ENCODE measurements around the gene ITPKA.

GRCh38 chr15:41462084-41462795 lies 31.4 kb upstream of the ITPKA start:
- TF ChIP-seq CTCF (IDR thresholded peaks at IDR 0.05), result no peak
- TF ChIP-seq POLR2A (IDR thresholded peaks at IDR 0.05), result no peak

Measured in thyroid gland (tissue), 4 donors.